Hepatocyte (in vitro differentiated cells): ENCODE data around the gene FAM47B. TPM values are rescaled to one million over a fixed set of nuclear protein-coding genes. Genes with fewer than 3 reads are reported as not detected.

Experiments
- DNase-seq: peaks from one replicate; pipeline ENCODE4 v3.0.0-alpha.2; 2016; ENCODE audit warnings: low spot score
- H2AFZ ChIP-seq: fragments of 200-600 bp; sonication (generic); 2 replicates; pipeline ENCODE4 v1.6.0; 2016; ENCODE audit warnings: antibody characterized with exemption, mild to moderate bottlenecking
- H3K27ac ChIP-seq: fragments of 200-600 bp; sonication (generic); 2 replicates; pipeline ENCODE4 v1.5.1; 2016; ENCODE audit warnings: mild to moderate bottlenecking
- H3K27me3 ChIP-seq: fragments of 200-600 bp; sonication (generic); 2 replicates; pipeline ENCODE4 v1.6.1; 2016
- H3K36me3 ChIP-seq: fragments of 200-600 bp; sonication (generic); replicated peaks from 2 replicates; pipeline ENCODE4 v1.5.1; 2016; ENCODE audit warnings: low read depth; ENCODE audit not compliant: insufficient read depth
- H3K4me1 ChIP-seq: fragments of 200-600 bp; sonication (generic); 2 replicates; pipeline ENCODE4 v1.5.1; 2016; ENCODE audit warnings: mild to moderate bottlenecking, moderate library complexity; ENCODE audit not compliant: insufficient read depth
- H3K4me2 ChIP-seq: fragments of 200-600 bp; sonication (generic); 2 replicates; pipeline ENCODE4 v1.6.0; 2016
- H3K4me3 ChIP-seq: fragments of 200-600 bp; sonication (generic); 2 replicates; pipeline ENCODE4 v1.5.1; 2016; ENCODE audit warnings: mild to moderate bottlenecking
- H3K79me2 ChIP-seq: fragments of 200-600 bp; sonication (generic); 2 replicates; pipeline ENCODE4 v1.6.0; 2017; ENCODE audit warnings: mild to moderate bottlenecking
- H3K9me2 ChIP-seq: fragments of 200-600 bp; sonication (generic); replicated peaks from 2 replicates; pipeline ENCODE4 v1.6.0; 2017; ENCODE audit warnings: mild to moderate bottlenecking; ENCODE audit not compliant: insufficient read depth
- H3K9me3 ChIP-seq: fragments of 200-600 bp; sonication (generic); 2 replicates; pipeline ENCODE4 v1.5.1; 2016; ENCODE audit warnings: low read depth, mild to moderate bottlenecking
- H4K20me1 ChIP-seq: fragments of 200-600 bp; sonication (generic); 2 replicates; pipeline ENCODE4 v1.6.0; 2016; ENCODE audit warnings: mild to moderate bottlenecking; ENCODE audit not compliant: insufficient read depth, poor library complexity, severe bottlenecking
- CTCF ChIP-seq: fragments of 200-600 bp; sonication (generic); IDR thresholded peaks from 2 replicates; pipeline ENCODE4 v1.5.1; 2016; ENCODE audit warnings: antibody characterized with exemption, mild to moderate bottlenecking; ENCODE audit not compliant: poor library complexity
- EZH2 ChIP-seq: fragments of 200-600 bp; sonication (generic); IDR thresholded peaks from 2 replicates; pipeline ENCODE4 v1.6.1; 2016; ENCODE audit warnings: antibody characterized with exemption, mild to moderate bottlenecking, borderline replicate concordance
- EZH2phosphoT487 ChIP-seq: fragments of 200-600 bp; sonication (generic); IDR thresholded peaks from one replicate; pipeline ENCODE4 v1.6.1; 2018; ENCODE audit warnings: antibody characterized with exemption, mild to moderate bottlenecking, low read depth, moderate library complexity; ENCODE audit not compliant: unreplicated experiment, severe bottlenecking
- WGBS: methylation state at CpG from one replicate; pipeline ENCODE4 v1.1.6; 2016; ENCODE audit warnings: low lambda C conversion rate; ENCODE audit errors: missing lambda C conversion rate; 5-methylcytosine and 5-hydroxymethylcytosine counted together
- polyA plus RNA-seq: library from polyadenylated mRNA; unstranded; fragments of >200 nt; fragmentation: Nextera tagmentation; extraction: Ambion mirVana; gene quantifications from 2 replicates; pipeline ENCODE4 v1.2.1, GENCODE V29; 2016
- total RNA-seq: library from RNA; depleted of rRNA; stranded (reverse); fragments of >200 nt; gene quantifications from 2 replicates; pipeline ENCODE4 v1.2.3, GENCODE V29; 2014

FAM47B gene
- total and polyA plus RNA-seq, 2 experiments from 2014 or later, result not detected

DNA sequence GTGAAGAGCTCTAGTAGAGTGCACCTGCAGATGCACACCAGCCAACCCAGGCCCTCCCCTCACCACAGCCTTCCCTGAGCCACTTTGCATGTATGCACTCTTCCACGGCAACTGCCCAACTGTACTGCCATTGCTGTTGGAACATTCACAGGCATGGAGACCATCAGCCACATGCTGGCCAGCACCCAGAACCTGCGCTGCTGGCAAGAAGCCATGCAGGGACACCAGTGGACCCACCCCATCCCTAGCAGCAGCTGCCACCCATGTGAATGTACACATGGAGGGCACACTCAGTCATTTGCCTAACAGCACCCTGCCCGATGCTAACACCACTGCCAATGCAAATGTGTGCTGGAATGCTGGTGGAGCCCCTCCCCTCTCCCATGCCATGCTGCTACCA, 35.6 kb downstream of the FAM47B start:
- Histone ChIP-seq H4K20me1 (no peaks in the 10 kb centered on the region), H3K4me3 (no peak overlapping the region), H2AFZ (no peak overlapping the region), H3K4me2 (no peak overlapping the region), H3K4me1 (no peaks in the 10 kb centered on the region), H3K27ac (no peak overlapping the region), H3K9me3 (no peaks in the 10 kb centered on the region), H3K36me3 (no peaks in the 10 kb centered on the region), H3K9me2 (no peaks in the 10 kb centered on the region), H3K27me3 (no peaks in the 10 kb centered on the region), H3K79me2 (no peaks in the 10 kb centered on the region)
- DNase-seq, result no peak
- 92% methylated on average over 3 of the region's 3 CpGs for WGBS
- TF ChIP-seq EZH2 (no peak), CTCF (no peak), EZH2phosphoT487 (no peak)

DNA sequence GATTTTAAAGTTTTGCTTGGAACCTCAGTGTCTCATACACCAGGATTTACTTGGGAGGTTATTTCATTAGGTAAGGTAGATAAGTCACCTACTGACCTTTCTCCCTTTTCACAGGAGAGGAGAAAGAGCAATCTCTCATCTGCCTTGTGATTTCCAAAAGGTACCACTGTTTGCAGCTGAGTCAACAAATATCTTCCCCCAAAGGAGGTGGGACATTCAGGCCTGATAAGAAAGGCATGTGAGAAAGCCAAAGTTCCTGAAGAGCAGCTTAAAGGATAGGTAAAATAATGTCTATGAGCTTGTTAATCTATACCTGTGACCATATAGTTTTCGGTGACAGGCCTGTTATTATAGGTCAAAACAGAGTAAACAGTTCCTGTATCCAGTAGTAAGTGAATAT, 45.0 kb downstream of the FAM47B start:
- WGBS, result 53% methylated on average over 1 of the region's 1 CpG
- Histone ChIP-seq H3K4me3 (no peak overlapping the region), H3K9me2 (no peaks in the 10 kb centered on the region), H3K79me2 (no peaks in the 10 kb centered on the region), H4K20me1 (no peaks in the 10 kb centered on the region), H3K27me3 (no peaks in the 10 kb centered on the region), H3K36me3 (no peaks in the 10 kb centered on the region), H3K4me2 (no peak overlapping the region), H3K27ac (no peak overlapping the region), H3K4me1 (no peaks in the 10 kb centered on the region), H2AFZ (no peak overlapping the region), H3K9me3 (no peaks in the 10 kb centered on the region)
- TF ChIP-seq EZH2phosphoT487, result no peak
- no peak for TF ChIP-seq CTCF
- TF ChIP-seq EZH2, result no peak
- DNase-seq, result no peak
